Stimulated activated CD8-positive, alpha-beta memory T cell treated with anti-CD3 and anti-CD28 coated beads, Interleukin-2, amount 100 ng/mL, for 48 hours (primary cell): ENCODE measurements around the gene PIEZO1.
"Not testable (repeated sequence)": the region's sequence is repeated elsewhere in the genome, so short reads cannot be mapped to it uniquely, and the experiment has no call there.

Experiments
- DNase-seq, 2 donors: peaks; one replicate each; pipeline ENCODE4 v3.0.0-alpha.2; 2020; ENCODE audit warnings: low read depth in 2 of 2

Gene PIEZO1

GRCh38 chr16:88803264-88803987, 18.4 kb upstream of the PIEZO1 start, which contains the start of gene CDT1:
TSS of gene CDT1 (plus strand) at chr16:88803789. CDS start at chr16:88803832, 43 bp downstream.
- DNase-seq = peak; percentile 77 to 84

GRCh38 chr16:88800277-88800592, 15.2 kb upstream of the PIEZO1 start:
- no peak for DNase-seq

- no peak for DNase-seq
Observed at GRCh38 chr16:88799569-88800276, 14.7 kb upstream of the PIEZO1 start.

GRCh38 chr16:88798772-88799455, 13.9 kb upstream of the PIEZO1 start:
- DNase-seq = no peak

GRCh38 chr16:88798073-88798472, 13.1 kb upstream of the PIEZO1 start:
- DNase-seq = no peak

GRCh38 chr16:88796278-88796677, 11.3 kb upstream of the PIEZO1 start:
- DNase-seq = no peak

- no peak for DNase-seq
Observed at GRCh38 chr16:88793251-88793954, 8.4 kb upstream of the PIEZO1 start.

- no peak for DNase-seq
Observed at GRCh38 chr16:88792668-88793250, 7.7 kb upstream of the PIEZO1 start.

- no peak for DNase-seq
Observed at GRCh38 chr16:88792078-88792550, 7.1 kb upstream of the PIEZO1 start.

GRCh38 chr16:88790312-88791211, 5.5 kb upstream of the PIEZO1 start:
- DNase-seq = no peak

GRCh38 chr16:88789594-88789993, 4.6 kb upstream of the PIEZO1 start:
- DNase-seq = no peak

GRCh38 chr16:88788749-88789148, 3.7 kb upstream of the PIEZO1 start:
- not testable (repeated sequence) for DNase-seq

GRCh38 chr16:88787579-88788314, 2.7 kb upstream of the PIEZO1 start:
- no peak for DNase-seq

GRCh38 chr16:88784856-88785105, 239 bp downstream of the PIEZO1 start:
- DNase-seq = no peak

GRCh38 chr16:88784074-88784855, 755 bp downstream of the PIEZO1 start:
- no peak for DNase-seq

GRCh38 chr16:88783391-88784073, 1.5 kb downstream of the PIEZO1 start:
- no peak for DNase-seq

- DNase-seq = peak; percentile 61 to 76
Observed at GRCh38 chr16:88782454-88783390, 2.3 kb downstream of the PIEZO1 start.
